AG09309 (cell line): ENCODE data around the gene TCP11.

ENCODE experiments used
- DNase-seq: peaks from one replicate; pipeline ENCODE4 v3.0.0-alpha.2; 2010; ENCODE audit warnings: low read depth
- H3K4me3 ChIP-seq: 2 replicates; pipeline ENCODE4 v1.5.1; 2011; ENCODE audit warnings: mild to moderate bottlenecking, low read depth, low read length, moderate library complexity; ENCODE audit not compliant: control insufficient read depth
- CTCF ChIP-seq: IDR thresholded peaks from 2 replicates; pipeline ENCODE4 v1.5.1; 2011; ENCODE audit warnings: mild to moderate bottlenecking, low read depth, low read length, inconsistent platforms; ENCODE audit not compliant: insufficient read depth, control insufficient read depth; ENCODE audit errors: missing control alignments

TCP11 gene

GRCh38 chr6:35073211-35073610 lies 67.9 kb downstream of the TCP11 start:
- TF ChIP-seq CTCF: no peak
- no peak for DNase-seq
- no peak overlapping the region for H3K4me3 ChIP-seq

GRCh38 chr6:35072698-35073055 lies 68.5 kb downstream of the TCP11 start:
- DNase-seq: no peak
- no peak for TF ChIP-seq CTCF
- no peak overlapping the region for H3K4me3 ChIP-seq

- TF ChIP-seq CTCF: no peak
- no peak for DNase-seq
- no peak overlapping the region for H3K4me3 ChIP-seq
Observed at GRCh38 chr6:35072051-35072697, 69.0 kb downstream of the TCP11 start.

- no peak for TF ChIP-seq CTCF
- no peak for DNase-seq
- no peak overlapping the region for H3K4me3 ChIP-seq
Observed at GRCh38 chr6:35071347-35071994, 69.7 kb downstream of the TCP11 start.

- no peak for TF ChIP-seq CTCF
- H3K4me3 ChIP-seq: no peak overlapping the region
- DNase-seq: no peak
Observed at GRCh38 chr6:35070111-35070510, 71.0 kb downstream of the TCP11 start.

GRCh38 chr6:35069262-35069661 lies 71.9 kb downstream of the TCP11 start:
- no peak overlapping the region for H3K4me3 ChIP-seq
- TF ChIP-seq CTCF: no peak
- no peak for DNase-seq

- TF ChIP-seq CTCF: no peak
- no peak for DNase-seq
- no peak overlapping the region for H3K4me3 ChIP-seq
Observed at GRCh38 chr6:35068644-35069043, 72.5 kb downstream of the TCP11 start.
